AG04450 (cell line): ENCODE data around the gene GCNT2. TPM values are rescaled to one million over a fixed set of nuclear protein-coding genes. Genes with fewer than 3 reads are reported as not detected.

Experiments
- CTCF ChIA-PET: fragments of 300-600, 350-600 bp; formaldehyde crosslinking; extraction: SDS; loops from one replicate; lab custom pipeline; 2022; ENCODE audit warnings: antibody characterized with exemption, inconsistent platforms; lab: Charles Lee
- POLR2A ChIA-PET: fragments of 350-600 bp; formaldehyde crosslinking; extraction: SDS; loops from one replicate; lab custom pipeline; 2021; ENCODE audit warnings: antibody characterized with exemption, inconsistent platforms; lab: Yijun Ruan, JAX
- DNase-seq: peaks from one replicate; pipeline ENCODE4 v3.0.0-alpha.2; 2011; ENCODE audit warnings: low read depth, low spot score
- H3K27ac ChIP-seq: one replicate; pipeline ENCODE4 v1.5.1; 2012; ENCODE audit warnings: low read depth, low read length, control low read depth
- H3K27me3 ChIP-seq: one replicate; pipeline ENCODE4 v1.6.0; 2012; ENCODE audit warnings: low read length; ENCODE audit not compliant: control insufficient read depth, insufficient read depth
- H3K4me3 ChIP-seq: 2 replicates; pipeline ENCODE4 v1.5.1; 2011; ENCODE audit warnings: mild to moderate bottlenecking, low read depth, low read length, control low read depth
- H3K9me3 ChIP-seq: 2 replicates; pipeline ENCODE4 v1.5.1; 2012; ENCODE audit warnings: low read length; ENCODE audit not compliant: control insufficient read depth, insufficient read depth
- polyA plus RNA-seq: library from polyadenylated mRNA; depleted of rRNA; stranded (reverse); fragments of >200 nt; gene quantifications from 2 replicates; pipeline ENCODE4 v1.2.3, GENCODE V29; 2011; rRNA removed
- small RNA-seq: library from RNA; depleted of rRNA; stranded (forward); fragments of <200 nt; gene quantifications from one replicate; pipeline ENCODE3, GENCODE V24; 2012; ENCODE audit warnings: low read depth; ENCODE audit not compliant: insufficient read length
- TF ChIP-seq, protein P1 (sequence below): IDR thresholded peaks from 2 replicates; pipeline ENCODE4 v1.5.1; 2011; ENCODE audit warnings: low read depth, low read length, control low read depth, inconsistent platforms

The GCNT2 gene
- polyA plus RNA-seq, 1 experiment, result 2.5 TPM

DNA sequence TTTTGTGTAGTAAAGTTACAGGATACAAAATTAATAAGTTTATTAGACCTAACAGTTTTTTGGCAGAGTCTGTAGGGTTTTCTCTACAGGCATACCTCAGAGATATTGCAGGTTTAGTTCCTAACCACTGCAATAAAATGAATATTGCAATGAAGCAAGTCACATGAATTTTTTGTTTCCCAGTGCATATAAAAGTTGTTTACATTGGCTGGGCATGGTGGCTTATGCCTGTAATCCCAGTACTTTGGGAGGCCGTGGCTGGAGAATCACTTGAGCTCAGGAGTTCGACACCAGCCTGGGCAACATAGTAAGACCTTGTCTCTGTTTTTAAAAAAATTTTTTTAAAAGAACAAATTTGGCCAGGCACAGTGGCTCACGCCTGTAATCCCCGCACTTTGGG is 157.3 kb downstream of the GCNT2 start:
- CTCF ChIA-PET, result no interaction called here
- no peaks in the 10 kb centered on the region for H3K9me3 ChIP-seq
- H3K4me3 ChIP-seq, result no peak overlapping the region

More for the DNA sequence above, 157.3 kb downstream of the GCNT2 start:
- TF ChIP-seq, protein P1, sequence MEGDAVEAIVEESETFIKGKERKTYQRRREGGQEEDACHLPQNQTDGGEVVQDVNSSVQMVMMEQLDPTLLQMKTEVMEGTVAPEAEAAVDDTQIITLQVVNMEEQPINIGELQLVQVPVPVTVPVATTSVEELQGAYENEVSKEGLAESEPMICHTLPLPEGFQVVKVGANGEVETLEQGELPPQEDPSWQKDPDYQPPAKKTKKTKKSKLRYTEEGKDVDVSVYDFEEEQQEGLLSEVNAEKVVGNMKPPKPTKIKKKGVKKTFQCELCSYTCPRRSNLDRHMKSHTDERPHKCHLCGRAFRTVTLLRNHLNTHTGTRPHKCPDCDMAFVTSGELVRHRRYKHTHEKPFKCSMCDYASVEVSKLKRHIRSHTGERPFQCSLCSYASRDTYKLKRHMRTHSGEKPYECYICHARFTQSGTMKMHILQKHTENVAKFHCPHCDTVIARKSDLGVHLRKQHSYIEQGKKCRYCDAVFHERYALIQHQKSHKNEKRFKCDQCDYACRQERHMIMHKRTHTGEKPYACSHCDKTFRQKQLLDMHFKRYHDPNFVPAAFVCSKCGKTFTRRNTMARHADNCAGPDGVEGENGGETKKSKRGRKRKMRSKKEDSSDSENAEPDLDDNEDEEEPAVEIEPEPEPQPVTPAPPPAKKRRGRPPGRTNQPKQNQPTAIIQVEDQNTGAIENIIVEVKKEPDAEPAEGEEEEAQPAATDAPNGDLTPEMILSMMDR, result no peak
- Histone ChIP-seq H3K27me3 (peaks cover under 1% of the 10 kb centered on the region), H3K27ac (no peak overlapping the region)
- DNase-seq, result no peak
- POLR2A ChIA-PET, result no interaction called here

Small RNAs within 50 kb of the gene (small RNA-seq; reads per million reads assigned to genes)
- gene RF00019, result not detected

Other genes with a start within 250 kb of the GCNT2 start
- 2.3 TPM in 2 replicates for gene TFAP2A, start 106.3 kb upstream of the GCNT2 start, polyA plus RNA-seq
- gene C6orf52, start 173.3 kb downstream of the GCNT2 start, polyA plus RNA-seq, result 0.63 and 0.74 TPM in 2 replicates
- gene PAK1IP1, start 173.6 kb downstream of the GCNT2 start, polyA plus RNA-seq, result 18.7 and 24.2 TPM in 2 replicates
- 284 and 385 TPM in 2 replicates for gene TMEM14C, start 201.7 kb downstream of the GCNT2 start, polyA plus RNA-seq
- 104 and 148 TPM in 2 replicates for gene TMEM14B, start 226.5 kb downstream of the GCNT2 start, polyA plus RNA-seq